H9 (cell line): ENCODE data around the gene CLDN11. TPM values are rescaled to one million over a fixed set of nuclear protein-coding genes. Genes with fewer than 3 reads are reported as not detected.
A peak's percentile ranks its signal among the peaks of the same experiment; 100 is the strongest.

ENCODE experiments used
- DNase-seq: peaks from one replicate; pipeline ENCODE4 v3.0.0-alpha.2; 2017
- H2AFZ ChIP-seq: one replicate; pipeline ENCODE4 v1.6.1; 2013; ENCODE audit warnings: mild to moderate bottlenecking, low read length, control low read depth, moderate library complexity
- H2AK5ac ChIP-seq: 2 replicates; pipeline ENCODE4 v1.6.1; 2013; ENCODE audit warnings: low read length, control low read depth, mixed read lengths; ENCODE audit not compliant: insufficient read length
- H2BK120ac ChIP-seq: one replicate; pipeline ENCODE4 v1.6.1; 2013; ENCODE audit warnings: low read depth, mild to moderate bottlenecking, low read length, control low read depth, inconsistent platforms; ENCODE audit not compliant: poor library complexity, severe bottlenecking
- H2BK12ac ChIP-seq: 2 replicates; pipeline ENCODE4 v1.6.1; 2013; ENCODE audit warnings: low read length, control low read depth, mixed read lengths, low read depth; ENCODE audit not compliant: insufficient read length
- H2BK15ac ChIP-seq: 2 replicates; pipeline ENCODE4 v1.6.1; 2013; ENCODE audit warnings: low read depth, low read length, control low read depth
- H2BK20ac ChIP-seq: one replicate; pipeline ENCODE4 v1.6.1; 2013; ENCODE audit warnings: low read depth, mild to moderate bottlenecking, low read length, control low read depth, inconsistent platforms; ENCODE audit not compliant: poor library complexity, severe bottlenecking
- H2BK5ac ChIP-seq: 2 replicates; pipeline ENCODE4 v1.6.1; 2013; ENCODE audit warnings: low read length, control low read depth, mixed read lengths; ENCODE audit not compliant: insufficient read length
- H3K14ac ChIP-seq: 2 replicates; pipeline ENCODE4 v1.6.1; 2013; ENCODE audit warnings: low read length, control low read depth; ENCODE audit not compliant: insufficient read depth
- H3K18ac ChIP-seq: 2 replicates; pipeline ENCODE4 v1.6.1; 2013; ENCODE audit warnings: low read depth, mild to moderate bottlenecking, mixed read lengths, low read length, control low read depth; ENCODE audit not compliant: insufficient read length
- H3K23ac ChIP-seq: 2 replicates; pipeline ENCODE4 v1.6.1; 2013; ENCODE audit warnings: low read length, control low read depth, mixed read lengths, low read depth; ENCODE audit not compliant: insufficient read length
- H3K23me2 ChIP-seq: 2 replicates; pipeline ENCODE4 v1.6.1; 2013; ENCODE audit warnings: low read depth, mild to moderate bottlenecking, mixed read lengths, low read length, control low read depth; ENCODE audit not compliant: insufficient read length, poor library complexity, severe bottlenecking
- H3K27ac ChIP-seq: 2 replicates; pipeline ENCODE4 v1.5.1; 2013; ENCODE audit warnings: low read length, control low read depth, mixed read lengths, low read depth; ENCODE audit not compliant: insufficient read length
- H3K27me3 ChIP-seq: 2 replicates; pipeline ENCODE4 v1.6.1; 2013; ENCODE audit warnings: low read length, control low read depth, inconsistent platforms; ENCODE audit not compliant: insufficient read depth
- H3K4ac ChIP-seq: 2 replicates; pipeline ENCODE4 v1.6.1; 2013; ENCODE audit warnings: low read depth, mild to moderate bottlenecking, control low read depth, inconsistent platforms, low read length, moderate library complexity
- H3K4me1 ChIP-seq: 2 replicates; pipeline ENCODE4 v1.6.1; 2013; ENCODE audit warnings: low read length, control low read depth, inconsistent platforms; ENCODE audit not compliant: insufficient read depth
- H3K4me2 ChIP-seq: 2 replicates; pipeline ENCODE4 v1.6.1; 2013; ENCODE audit warnings: low read length, control low read depth, mixed read lengths; ENCODE audit not compliant: insufficient read length, insufficient read depth
- H3K56ac ChIP-seq: 2 replicates; pipeline ENCODE4 v1.6.1; 2013; ENCODE audit warnings: low read depth, mild to moderate bottlenecking, mixed read lengths, low read length, control low read depth; ENCODE audit not compliant: insufficient read length
- H3K79me1 ChIP-seq: 2 replicates; pipeline ENCODE4 v1.6.1; 2013; ENCODE audit warnings: low read depth, mild to moderate bottlenecking, moderate library complexity, low read length, control low read depth, inconsistent platforms; ENCODE audit not compliant: insufficient read depth, poor library complexity, severe bottlenecking
- H3K79me2 ChIP-seq: 2 replicates; pipeline ENCODE4 v1.6.1; 2013; ENCODE audit warnings: low read length, control low read depth, inconsistent platforms; ENCODE audit not compliant: insufficient read depth
- H3K9ac ChIP-seq: 2 replicates; pipeline ENCODE4 v1.6.1; 2013; ENCODE audit warnings: low read length, control low read depth, mixed read lengths; ENCODE audit not compliant: insufficient read length; ENCODE audit errors: extremely low read depth
- H3K9me3 ChIP-seq: one replicate; pipeline ENCODE4 v1.6.1; 2013; ENCODE audit warnings: low read depth, low read length, inconsistent platforms; ENCODE audit not compliant: control insufficient read depth
- H3T11ph ChIP-seq: one replicate; pipeline ENCODE4 v1.6.1; 2013; ENCODE audit warnings: mild to moderate bottlenecking, low read length, control low read depth, inconsistent platforms
- H4K20me1 ChIP-seq: one replicate; pipeline ENCODE4 v1.6.1; 2013; ENCODE audit not compliant: control insufficient read depth, insufficient read length, insufficient read depth
- H4K5ac ChIP-seq: 2 replicates; pipeline ENCODE4 v1.6.1; 2013; ENCODE audit warnings: low read depth, mild to moderate bottlenecking, mixed read lengths, low read length, control low read depth; ENCODE audit not compliant: insufficient read length
- H4K8ac ChIP-seq: replicated peaks from 2 replicates; pipeline ENCODE4 v1.6.1; 2013; ENCODE audit warnings: low read length, control low read depth, mixed read lengths, low read depth; ENCODE audit not compliant: insufficient read length
- H4K91ac ChIP-seq: 2 replicates; pipeline ENCODE4 v1.6.1; 2013; ENCODE audit warnings: low read depth, mild to moderate bottlenecking, moderate library complexity, mixed read lengths, low read length, control low read depth; ENCODE audit not compliant: insufficient read length
- H3K27ac Mint-ChIP-seq, 3 experiments: 2 replicates in 2 of 3; 3 replicates in 1 of 3; pipeline ENCODE4 v1.8.0; 2020 to 2021; ENCODE audit warnings: mixed read lengths in 3 of 3, mild to moderate bottlenecking in 1 of 3, moderate library complexity in 1 of 3
- H3K27me3 Mint-ChIP-seq: 2 replicates; pipeline ENCODE4 v1.8.0; 2021; ENCODE audit warnings: low read depth, mild to moderate bottlenecking, moderate library complexity, mixed read lengths
- H3K36me3 Mint-ChIP-seq, 3 experiments: 2 replicates in 2 of 3; 3 replicates in 1 of 3; pipeline ENCODE4 v1.8.0; 2020 to 2021; ENCODE audit warnings: low read depth in 3 of 3, mixed read lengths in 3 of 3; ENCODE audit not compliant: insufficient read depth in 1 of 3
- H3K4me1 Mint-ChIP-seq, 2 experiments: 2 replicates each; pipeline ENCODE4 v1.8.0; 2020; ENCODE audit warnings: mixed read lengths in 2 of 2
- H3K4me3 Mint-ChIP-seq, 2 experiments: 2 replicates in 1 of 2; 3 replicates in 1 of 2; pipeline ENCODE4 v1.8.0; 2020 to 2021; ENCODE audit warnings: mild to moderate bottlenecking in 2 of 2, mixed read lengths in 2 of 2, moderate library complexity in 1 of 2
- H3K9me3 Mint-ChIP-seq, 2 experiments: 2 replicates in 1 of 2; 3 replicates in 1 of 2; pipeline ENCODE4 v1.8.0; 2020; ENCODE audit warnings: mild to moderate bottlenecking in 2 of 2, mixed read lengths in 2 of 2, moderate library complexity in 1 of 2
- CTCF ChIP-seq: fragments of 200-600 bp; sonication (generic); conservative IDR thresholded peaks from 3 replicates; pipeline ENCODE4 v1.8.0; 2021; ENCODE audit warnings: antibody characterized with exemption, mild to moderate bottlenecking
- WGBS: extraction: QIAGEN DNeasy Blood & Tissue Kit; methylation state at CpG from one replicate; pipeline ENCODE4 v1.1.7; 2013; ENCODE audit warnings: missing lambda C conversion rate, low lambda C conversion rate, mixed read lengths; ENCODE audit not compliant: insufficient read length; ENCODE audit errors: extremely low coverage; 5-methylcytosine and 5-hydroxymethylcytosine counted together
- total RNA-seq: library from RNA; stranded (reverse); gene quantifications from 2 replicates; pipeline ENCODE4 v1.2.1, GENCODE V29; 2021

The CLDN11 gene
- total RNA-seq, 1 experiment from 2014 or later = 1.7 TPM

DNA sequence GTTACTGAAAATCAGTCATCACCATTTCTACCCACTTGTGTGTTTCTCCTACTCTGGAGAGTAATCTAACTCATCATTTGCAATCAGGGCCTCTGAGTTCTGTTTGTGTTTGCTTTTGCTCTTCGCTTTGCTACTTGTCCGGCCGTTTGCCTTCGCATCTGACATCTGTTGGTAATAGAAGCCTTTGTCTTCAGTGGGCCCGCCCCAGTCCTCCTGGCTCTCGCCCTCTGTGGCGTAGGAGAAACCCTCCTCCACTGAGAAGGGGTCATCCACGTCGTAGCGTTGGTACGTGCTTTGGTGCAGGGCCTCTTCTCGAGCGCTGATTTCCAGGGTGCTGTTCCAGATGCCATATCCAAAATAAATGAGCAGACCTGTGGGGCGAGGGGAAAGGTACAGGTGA, 48.3 kb downstream of the CLDN11 start:
- H2AK5ac ChIP-seq = no peak overlapping the region
- TF ChIP-seq CTCF = no peak
- no peak overlapping the region for H4K5ac ChIP-seq
- H2BK120ac ChIP-seq = no peak overlapping the region
- no peaks in the 10 kb centered on the region for H3K9me3 ChIP-seq
- H3K27me3 ChIP-seq = no peaks in the 10 kb centered on the region
- no peak overlapping the region for H4K8ac ChIP-seq
- no peak overlapping the region for H3K23ac ChIP-seq
- H2BK12ac ChIP-seq = no peak overlapping the region
- Mint-ChIP-seq H3K27ac (0 out of 7 replicates have a peak overlapping the region, but pooled peaks of 1 of the 3 experiments have one; percentile 37), H3K9me3 (no peaks in the 10 kb centered on the region), H3K4me1 (peaks cover 27 to 44% of the 10 kb centered on the region in 2 experiments), H3K36me3 (no peaks in the 10 kb centered on the region), H3K27me3 (no peaks in the 10 kb centered on the region), H3K4me3 (no peak overlapping the region)
- no peak for DNase-seq
- H3K9ac ChIP-seq = no peak overlapping the region
- no peaks in the 10 kb centered on the region for H4K20me1 ChIP-seq
- WGBS = no CpG with 5 or more reads among the region's 14 CpGs
- H3K79me1 ChIP-seq = no peaks in the 10 kb centered on the region
- H2BK20ac ChIP-seq = no peak overlapping the region
- no peak overlapping the region for H3K27ac ChIP-seq
- no peak overlapping the region for H3K14ac ChIP-seq
- H4K91ac ChIP-seq = no peak overlapping the region
- no peaks in the 10 kb centered on the region; the same call in 1 of the 2 replicates for H3K4me1 ChIP-seq
- H2BK5ac ChIP-seq = no peak overlapping the region
- peaks cover 1% of the 10 kb centered on the region; the same call in 1 of the 2 replicates for H3K79me2 ChIP-seq
- no peak overlapping the region for H2BK15ac ChIP-seq
- H3K18ac ChIP-seq = no peak overlapping the region
- H3T11ph ChIP-seq = no peak overlapping the region
- no peaks in the 10 kb centered on the region for H3K23me2 ChIP-seq
- no peak overlapping the region for H3K4ac ChIP-seq
- H3K56ac ChIP-seq = no peak overlapping the region
- no peak overlapping the region for H3K4me2 ChIP-seq
- no peak overlapping the region for H2AFZ ChIP-seq
